CD4-positive, alpha-beta T cell (primary cell): ENCODE data around the gene VASP. TPM values are rescaled to one million over a fixed set of nuclear protein-coding genes. Genes with fewer than 3 reads are reported as not detected.

ENCODE experiments used
- ATAC-seq: fragments of 200-7000 bp; cut with Tn5 transposase; one replicate; pipeline ENCODE4 v1.10.0; 2022; ENCODE audit warnings: mild to moderate bottlenecking; ENCODE audit not compliant: poor library complexity
- CTCF ChIA-PET: fragments of 350-600 bp; sonication (Branson Sonifier 250); formaldehyde crosslinking; loops from one replicate; lab custom pipeline; 2021; ENCODE audit warnings: antibody characterized with exemption, inconsistent platforms; lab: Charles Lee
- POLR2A ChIA-PET: fragments of 350-600 bp; sonication (Branson Sonifier 250); formaldehyde crosslinking; loops from one replicate; lab custom pipeline; 2021; ENCODE audit warnings: antibody characterized with exemption, inconsistent platforms; lab: Charles Lee
- DNase-seq, 14 experiments: peaks; one replicate each; pipeline ENCODE4 v3.0.0-alpha.2; 2013 to 2020; ENCODE audit warnings: mixed read lengths in 2 of 14
- H3K27ac ChIP-seq, 2 donors: one replicate each; pipeline versions ENCODE4 v1.5.1 to v1.7.0; 2013; ENCODE audit warnings: low read length in 2 of 2, low read depth in 1 of 2, mild to moderate bottlenecking in 1 of 2
- H3K27me3 ChIP-seq, 2 experiments: 1 replicate in 1 of 2; 2 replicates in 1 of 2; pipeline versions ENCODE4 v1.6.1 to v1.7.0; 2013; ENCODE audit warnings: low read length in 2 of 2, control low read depth in 1 of 2, mild to moderate bottlenecking in 1 of 2, moderate library complexity in 1 of 2; ENCODE audit not compliant: insufficient read depth in 2 of 2, control insufficient read depth in 1 of 2
- H3K36me3 ChIP-seq: one replicate; pipeline ENCODE4 v1.6.1; 2013; ENCODE audit warnings: low read length, control low read depth; ENCODE audit not compliant: insufficient read depth
- H3K4me1 ChIP-seq: one replicate; pipeline ENCODE4 v1.6.1; 2013; ENCODE audit warnings: low read length, control low read depth; ENCODE audit not compliant: insufficient read depth
- H3K4me3 ChIP-seq: one replicate; pipeline ENCODE4 v1.5.1; 2013; ENCODE audit warnings: mild to moderate bottlenecking, low read length, moderate library complexity
- H3K9me3 ChIP-seq, 2 experiments: 1 replicate in 1 of 2; 2 replicates in 1 of 2; pipeline versions ENCODE4 v1.6.1 to v1.7.0; 2013; ENCODE audit warnings: low read length in 2 of 2, mild to moderate bottlenecking in 2 of 2, control low read depth in 1 of 2, moderate library complexity in 1 of 2; ENCODE audit not compliant: control insufficient read depth in 1 of 2, insufficient read depth in 1 of 2
- H3K27ac Mint-ChIP-seq: one replicate; pipeline ENCODE4 v1.8.0; 2020; ENCODE audit warnings: mixed read lengths
- H3K27me3 Mint-ChIP-seq: one replicate; pipeline ENCODE4 v1.8.0; 2021; ENCODE audit warnings: mixed read lengths
- H3K36me3 Mint-ChIP-seq: one replicate; pipeline ENCODE4 v1.8.0; 2021; ENCODE audit warnings: low read depth, mixed read lengths
- H3K4me1 Mint-ChIP-seq: one replicate; pipeline ENCODE4 v1.8.0; 2021; ENCODE audit warnings: low read depth, mixed read lengths
- H3K4me3 Mint-ChIP-seq: one replicate; pipeline ENCODE4 v1.8.0; 2020; ENCODE audit warnings: mild to moderate bottlenecking, mixed read lengths
- H3K9me3 Mint-ChIP-seq: one replicate; pipeline ENCODE4 v1.8.0; 2020; ENCODE audit warnings: mixed read lengths
- intact Hi-C, 2 experiments: fragments of 100-400 bp; cut with DNase I in 1 of 2; cut with micrococcal nuclease in 1 of 2; formaldehyde crosslinking; loops; one replicate each; pipeline versions ENCODE4 v1.15.1 to v1.9.0; 2023 to 2025; cut with DNase I, micrococcal nuclease
- total RNA-seq, 174 experiments: library from RNA in 2 of 174; stranded (reverse) in 2 of 174; gene quantifications; one replicate each; pipeline ENCODE4 v1.2.3 and lab custom pipeline; 2021 to 2026
- TF ChIP-seq, protein P1 (sequence below): fragments of 200-600 bp; IDR thresholded peaks from one replicate; pipeline ENCODE4 v1.8.0; 2022; ENCODE audit warnings: antibody characterized with exemption, mild to moderate bottlenecking

VASP gene
- total RNA-seq, 2 experiments from 2014 or later = 49.9 to 55.5 TPM

DNA sequence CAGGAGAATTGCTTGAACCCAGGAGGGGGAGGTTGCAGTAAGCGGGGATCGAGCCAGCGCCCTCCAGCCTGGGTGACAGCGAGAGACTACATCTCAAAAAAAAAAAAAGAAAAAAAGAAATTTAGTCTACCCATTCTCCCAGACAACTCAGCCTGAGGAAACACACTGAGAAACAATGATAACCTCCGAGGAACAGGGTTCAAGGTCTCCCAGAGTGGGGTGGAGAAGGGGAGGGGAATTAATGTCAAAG, 1.4 kb upstream of the VASP start:
- Mint-ChIP-seq H3K27me3 (no peaks in the 10 kb centered on the region), H3K4me1 (peaks cover 42% of the 10 kb centered on the region), H3K9me3 (no peaks in the 10 kb centered on the region), H3K27ac (peak overlapping the region; percentile 99), H3K4me3 (peak overlapping the region; percentile 81), H3K36me3 (peaks cover 12% of the 10 kb centered on the region)
- peaks cover 3% of the 10 kb centered on the region for H3K36me3 ChIP-seq
- no peaks in the 10 kb centered on the region for H3K27me3 ChIP-seq
- intact Hi-C loops = loop anchor here (1.0 to 5.0 kb wide), 8 partner anchors 9 to 211 kb away; partner anchors contain the start of genes OPA3 (in 1 of the 2), QPCTL (in 1 of the 2), RTN2 (in 1 of the 2) and SNRPD2 (in 1 of the 2)
- TF ChIP-seq, protein P1, sequence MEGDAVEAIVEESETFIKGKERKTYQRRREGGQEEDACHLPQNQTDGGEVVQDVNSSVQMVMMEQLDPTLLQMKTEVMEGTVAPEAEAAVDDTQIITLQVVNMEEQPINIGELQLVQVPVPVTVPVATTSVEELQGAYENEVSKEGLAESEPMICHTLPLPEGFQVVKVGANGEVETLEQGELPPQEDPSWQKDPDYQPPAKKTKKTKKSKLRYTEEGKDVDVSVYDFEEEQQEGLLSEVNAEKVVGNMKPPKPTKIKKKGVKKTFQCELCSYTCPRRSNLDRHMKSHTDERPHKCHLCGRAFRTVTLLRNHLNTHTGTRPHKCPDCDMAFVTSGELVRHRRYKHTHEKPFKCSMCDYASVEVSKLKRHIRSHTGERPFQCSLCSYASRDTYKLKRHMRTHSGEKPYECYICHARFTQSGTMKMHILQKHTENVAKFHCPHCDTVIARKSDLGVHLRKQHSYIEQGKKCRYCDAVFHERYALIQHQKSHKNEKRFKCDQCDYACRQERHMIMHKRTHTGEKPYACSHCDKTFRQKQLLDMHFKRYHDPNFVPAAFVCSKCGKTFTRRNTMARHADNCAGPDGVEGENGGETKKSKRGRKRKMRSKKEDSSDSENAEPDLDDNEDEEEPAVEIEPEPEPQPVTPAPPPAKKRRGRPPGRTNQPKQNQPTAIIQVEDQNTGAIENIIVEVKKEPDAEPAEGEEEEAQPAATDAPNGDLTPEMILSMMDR = no peak
- ATAC-seq = no peak
- no peak for DNase-seq
- no peaks in the 10 kb centered on the region for H3K9me3 ChIP-seq
- peaks cover 43% of the 10 kb centered on the region for H3K4me1 ChIP-seq
- POLR2A ChIA-PET = interaction anchor here (1.1 kb wide), 1 partner anchor 80 kb away, joined by 3 read pairs; no protein-coding TSS in a partner anchor
- CTCF ChIA-PET = interaction anchor here (0.7 to 2.7 kb wide), 8 partner anchors 10 to 186 kb away, joined by 3 to 11 read pairs (median 4); partner anchors contain the start of gene SNRPD2
- peak overlapping the region; percentile 89 for H3K4me3 ChIP-seq
- H3K27ac ChIP-seq = peak overlapping the region; percentile 94 to 95

DNA sequence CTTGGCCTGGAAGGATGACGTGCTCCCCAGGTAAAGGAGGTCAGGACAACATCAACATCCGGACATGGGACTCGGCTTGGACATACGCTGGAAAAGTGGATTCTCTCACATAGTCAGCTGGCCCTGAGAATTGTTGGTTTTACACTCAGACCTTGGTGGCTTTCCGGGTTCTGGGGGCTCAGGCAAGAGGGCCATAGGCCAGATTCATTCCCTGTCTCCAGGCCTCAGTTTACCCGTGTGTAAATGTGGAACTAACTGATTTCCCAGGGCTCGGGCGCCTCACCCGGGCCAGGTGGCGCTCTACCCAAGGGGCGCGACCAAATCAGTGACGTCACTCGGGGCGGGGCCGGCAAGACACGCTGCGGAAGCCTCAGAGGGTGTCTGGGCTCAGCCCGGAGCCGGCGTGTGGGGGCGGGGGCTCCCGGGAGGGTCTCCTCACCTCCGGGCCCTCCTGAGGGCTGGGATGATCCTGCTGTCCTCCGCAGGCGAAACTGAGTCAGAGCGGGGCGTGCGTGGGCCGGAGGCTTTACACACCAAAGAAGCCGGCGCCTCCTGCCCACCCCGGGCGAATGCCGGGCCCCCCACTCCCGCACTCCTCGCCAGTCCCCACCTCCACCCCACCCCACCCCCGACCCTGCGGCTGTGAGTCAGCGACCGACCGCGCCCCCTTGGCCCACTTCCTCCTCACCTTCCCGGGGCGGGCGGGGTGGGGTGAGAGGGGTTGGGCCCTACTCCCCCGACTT, 862 bp upstream of the VASP start:
- ChIA-PET POLR2A (no interaction called here), CTCF (interaction anchor here (0.6 to 2.7 kb wide), 9 partner anchors 10 to 185 kb away, joined by 3 to 11 read pairs (median 3); partner anchors contain the start of gene SNRPD2)
- peak; percentile 95 to 100 (median 97) for DNase-seq
- H3K36me3 Mint-ChIP-seq = peaks cover 12% of the 10 kb centered on the region
- H3K27me3 Mint-ChIP-seq = no peaks in the 10 kb centered on the region
- peaks cover 47% of the 10 kb centered on the region for H3K4me1 ChIP-seq
- no peaks in the 10 kb centered on the region for H3K9me3 ChIP-seq
- H3K4me1 Mint-ChIP-seq = peaks cover 47% of the 10 kb centered on the region
- no peaks in the 10 kb centered on the region for H3K27me3 ChIP-seq
- peak overlapping the region; percentile 94 to 95 for H3K27ac ChIP-seq
- TF ChIP-seq, protein P1 = peak; percentile 63
- peak; percentile 76 for ATAC-seq
- peak overlapping the region; percentile 99 for H3K4me3 Mint-ChIP-seq
- H3K36me3 ChIP-seq = peaks cover 4% of the 10 kb centered on the region
- peak overlapping the region; percentile 89 for H3K4me3 ChIP-seq
- peak overlapping the region; percentile 99 for H3K27ac Mint-ChIP-seq
- no peaks in the 10 kb centered on the region for H3K9me3 Mint-ChIP-seq
- intact Hi-C loops = loop anchor here (1.0 to 5.0 kb wide), 8 partner anchors 9 to 211 kb away; partner anchors contain the start of genes OPA3 (in 1 of the 2), QPCTL (in 1 of the 2), RTN2 (in 1 of the 2) and SNRPD2 (in 1 of the 2)

DNA sequence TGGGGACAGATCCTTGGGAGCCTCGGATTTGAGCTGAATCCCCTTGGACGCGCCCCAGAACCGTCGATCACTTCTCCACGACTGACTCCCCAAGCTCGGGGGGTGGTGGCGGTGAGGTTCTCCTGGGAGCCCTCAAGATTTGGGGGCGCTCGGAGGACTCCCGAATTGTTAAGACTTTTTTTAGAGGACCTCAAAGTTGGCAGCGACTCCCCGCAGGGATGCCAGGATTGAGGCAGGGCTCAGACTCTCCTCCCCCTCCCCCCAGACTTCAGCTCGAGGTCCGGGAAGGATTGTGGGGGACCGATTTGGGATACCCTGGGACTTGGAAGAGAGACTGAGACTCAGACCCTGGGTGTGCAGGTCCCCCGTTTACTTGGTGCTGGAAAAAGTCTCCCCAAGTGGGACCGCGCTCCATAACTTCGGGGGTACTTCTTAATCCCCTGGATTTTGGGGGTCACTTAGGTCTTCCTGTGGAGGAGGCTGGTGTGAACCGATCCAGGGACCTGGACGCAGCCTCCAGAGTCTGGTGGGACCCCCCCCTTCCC, 665 bp downstream of the VASP start:
- H3K9me3 Mint-ChIP-seq = no peaks in the 10 kb centered on the region
- intact Hi-C loops = loop anchor here (1.0 to 5.0 kb wide), 8 partner anchors 15 to 184 kb away; partner anchors contain the start of genes OPA3 (in 1 of the 2), QPCTL (in 1 of the 2) and SNRPD2 (in 1 of the 2)

More for the DNA sequence above, 665 bp downstream of the VASP start:
- POLR2A ChIA-PET = interaction anchor here (0.9 to 1.5 kb wide), 3 partner anchors 9 to 134 kb away, joined by 3 to 4 read pairs (median 3); partner anchors contain the start of genes EML2 and PPM1N
- CTCF ChIA-PET = interaction anchor here (1.2 to 2.6 kb wide), 4 partner anchors 22 to 134 kb away, joined by 3 to 9 read pairs (median 6); no protein-coding TSS in a partner anchor
- Histone ChIP-seq H3K4me1 (peaks cover 53% of the 10 kb centered on the region), H3K36me3 (peaks cover 4% of the 10 kb centered on the region), H3K27me3 (no peaks in the 10 kb centered on the region), H3K27ac (peak overlapping the region; percentile 41 to 94), H3K9me3 (no peaks in the 10 kb centered on the region), H3K4me3 (peak overlapping the region; percentile 89)
- ATAC-seq (no peak), DNase-seq (no peak)
- H3K4me3 Mint-ChIP-seq = peak overlapping the region; percentile 98
- TF ChIP-seq, protein P1 = no peak
- H3K4me1 Mint-ChIP-seq = peaks cover 56% of the 10 kb centered on the region
- H3K27me3 Mint-ChIP-seq = no peaks in the 10 kb centered on the region
- H3K36me3 Mint-ChIP-seq = peaks cover 12% of the 10 kb centered on the region
- H3K27ac Mint-ChIP-seq = peak overlapping the region; percentile 99
